Testis (tissue), 2 donors: ENCODE measurements around the gene CADPS2.

ENCODE experiments used
- POLR2A ChIP-seq: fragments of 450-650 bp; IDR thresholded peaks from one replicate; pipeline ENCODE4 v1.6.1; 2017; ENCODE audit warnings: antibody characterized with exemption, mild to moderate bottlenecking, moderate library complexity
- TF ChIP-seq, protein P1 (sequence below), 3 experiments: fragments of 450-650 bp in 2 of 3; fragments of 200-600 bp in 1 of 3; sonication (generic) in 1 of 3; IDR thresholded peaks; one replicate each; pipeline ENCODE4 v1.5.1; 2016 to 2019; ENCODE audit warnings: antibody characterized with exemption in 3 of 3, mild to moderate bottlenecking in 2 of 3, moderate library complexity in 1 of 3

- no peak for TF ChIP-seq POLR2A
- TF ChIP-seq, protein P1, sequence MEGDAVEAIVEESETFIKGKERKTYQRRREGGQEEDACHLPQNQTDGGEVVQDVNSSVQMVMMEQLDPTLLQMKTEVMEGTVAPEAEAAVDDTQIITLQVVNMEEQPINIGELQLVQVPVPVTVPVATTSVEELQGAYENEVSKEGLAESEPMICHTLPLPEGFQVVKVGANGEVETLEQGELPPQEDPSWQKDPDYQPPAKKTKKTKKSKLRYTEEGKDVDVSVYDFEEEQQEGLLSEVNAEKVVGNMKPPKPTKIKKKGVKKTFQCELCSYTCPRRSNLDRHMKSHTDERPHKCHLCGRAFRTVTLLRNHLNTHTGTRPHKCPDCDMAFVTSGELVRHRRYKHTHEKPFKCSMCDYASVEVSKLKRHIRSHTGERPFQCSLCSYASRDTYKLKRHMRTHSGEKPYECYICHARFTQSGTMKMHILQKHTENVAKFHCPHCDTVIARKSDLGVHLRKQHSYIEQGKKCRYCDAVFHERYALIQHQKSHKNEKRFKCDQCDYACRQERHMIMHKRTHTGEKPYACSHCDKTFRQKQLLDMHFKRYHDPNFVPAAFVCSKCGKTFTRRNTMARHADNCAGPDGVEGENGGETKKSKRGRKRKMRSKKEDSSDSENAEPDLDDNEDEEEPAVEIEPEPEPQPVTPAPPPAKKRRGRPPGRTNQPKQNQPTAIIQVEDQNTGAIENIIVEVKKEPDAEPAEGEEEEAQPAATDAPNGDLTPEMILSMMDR (IDR thresholded peaks at IDR 0.05): no peak
These were observed 343.1 kb downstream of the CADPS2 start for GRCh38 chr7:122543166-122543565.
